ENCODE results near the gene CEP41.

GRCh38 chr7:130432886-130433285 lies 7.9 kb downstream of the CEP41 start:
- TF ChIP-seq CTCF (IDR thresholded peaks at IDR 0.05) = no peak
- no peak for TF ChIP-seq POLR2A (IDR thresholded peaks at IDR 0.05)

Data from Peyer's patch (tissue), 4 donors.